NCI-H446 treated with DMSO at 0.1 percent for 48 hours (cell line): ENCODE measurements around the gene FBXO44.

ENCODE experiments used
- DNase-seq: peaks from one replicate; lab custom pipeline; 2025; lab: John Stamatoyannopoulos, UW

FBXO44 gene

GRCh38 chr1:11639372-11639771 is 15.3 kb upstream of the FBXO44 start:
- DNase-seq: no peak

- no peak for DNase-seq
These were observed 14.6 kb upstream of the FBXO44 start for GRCh38 chr1:11640101-11640500.

- DNase-seq: no peak
These were observed 13.7 kb upstream of the FBXO44 start for GRCh38 chr1:11640944-11641343.

GRCh38 chr1:11641776-11642305 is 12.8 kb upstream of the FBXO44 start:
- no peak for DNase-seq

DNA sequence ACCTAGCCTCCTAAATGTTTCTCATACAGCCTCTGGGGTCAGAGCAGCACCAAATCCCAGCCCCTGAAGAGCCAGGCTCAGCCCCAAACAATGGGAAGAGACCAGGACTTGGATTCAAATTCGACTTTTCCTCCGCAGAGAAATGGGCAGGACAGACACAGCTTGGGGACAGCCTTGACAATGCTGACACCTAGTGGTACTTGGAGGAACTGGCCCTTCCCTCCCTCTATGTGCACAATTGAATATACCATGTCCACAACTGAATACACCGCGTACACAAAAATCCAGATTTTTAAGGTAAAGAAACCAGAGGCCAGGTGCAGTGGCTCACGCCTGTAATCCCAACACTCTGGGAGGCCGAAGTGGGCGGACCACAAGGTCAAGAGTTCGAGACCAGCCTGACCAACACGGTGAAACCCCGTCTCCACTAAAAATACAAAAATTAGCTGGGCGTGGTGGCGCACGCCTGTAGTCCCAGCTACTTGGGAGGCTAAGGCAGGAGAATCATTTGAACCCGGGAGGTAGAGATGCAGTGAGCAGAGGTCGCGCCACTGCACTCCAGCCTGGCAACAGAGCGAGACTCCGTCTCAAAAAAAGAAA is 12.2 kb upstream of the FBXO44 start:
- peak; percentile 7 for DNase-seq

DNA sequence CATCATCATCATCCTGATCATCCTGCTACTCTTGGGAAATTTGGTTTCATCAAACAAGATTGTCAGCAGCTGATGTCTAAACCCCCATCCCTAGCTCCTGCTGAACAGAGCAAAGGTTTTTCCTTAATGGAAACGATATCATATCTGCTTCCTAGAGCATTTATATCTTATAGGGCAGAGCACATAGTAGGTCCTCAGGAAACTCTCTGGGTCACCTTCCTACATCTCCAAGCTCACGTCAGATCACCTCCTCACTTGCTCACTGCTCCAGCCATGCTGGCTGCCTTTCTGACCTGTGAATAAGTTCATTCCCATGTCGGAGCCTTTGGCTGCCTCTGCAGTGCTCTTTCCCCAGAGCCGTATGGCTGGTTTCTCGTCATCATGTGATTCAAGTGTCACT is 10.9 kb upstream of the FBXO44 start:
- no peak for DNase-seq

GRCh38 chr1:11645270-11645669 is 9.4 kb upstream of the FBXO44 start:
- no peak for DNase-seq

- DNase-seq: peak; percentile 57
These were observed 8.9 kb upstream of the FBXO44 start for GRCh38 chr1:11645670-11646265.

DNA sequence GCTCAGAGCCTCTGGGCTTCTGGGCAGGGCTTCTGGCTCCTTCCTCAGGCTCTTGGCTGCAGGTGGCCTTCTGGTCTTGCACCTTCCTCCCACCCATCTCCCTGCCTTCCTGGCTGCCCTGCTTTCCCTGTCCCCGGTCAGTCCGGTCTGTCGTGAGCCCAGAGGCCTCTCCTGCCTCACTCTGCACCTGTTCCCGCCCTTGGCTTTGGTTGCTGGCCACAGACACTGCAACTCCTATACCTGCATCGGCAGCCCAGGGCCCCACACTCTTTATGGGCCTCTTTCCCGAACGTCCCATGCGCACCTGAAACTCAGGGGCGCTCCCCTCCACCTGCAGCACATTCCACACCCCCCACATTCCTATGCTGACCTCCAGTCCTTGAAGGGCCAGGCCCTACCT is 8.4 kb upstream of the FBXO44 start:
- no peak for DNase-seq

DNA sequence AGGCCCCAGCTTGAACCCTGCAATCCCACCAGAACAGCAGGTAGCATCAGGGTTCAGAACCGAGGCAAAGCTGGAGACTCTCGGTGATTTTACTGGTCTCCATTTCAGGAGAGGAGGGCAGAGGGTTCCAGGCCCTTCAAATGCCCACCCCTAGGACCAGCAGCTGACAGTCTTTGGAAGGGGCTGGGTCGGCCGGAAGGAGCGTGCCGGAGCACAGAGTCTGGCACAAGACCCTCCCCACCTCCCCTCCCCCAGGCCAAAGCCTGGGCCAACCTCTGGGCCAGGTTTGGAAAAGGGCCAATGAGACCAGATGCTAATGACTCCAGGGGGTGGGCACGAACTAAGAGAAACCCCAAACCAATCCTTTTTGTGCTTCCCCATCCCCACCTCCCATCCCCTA is 7.3 kb upstream of the FBXO44 start:
- DNase-seq: no peak

- DNase-seq: no peak
These were observed 6.6 kb upstream of the FBXO44 start for GRCh38 chr1:11648039-11648438.

DNA sequence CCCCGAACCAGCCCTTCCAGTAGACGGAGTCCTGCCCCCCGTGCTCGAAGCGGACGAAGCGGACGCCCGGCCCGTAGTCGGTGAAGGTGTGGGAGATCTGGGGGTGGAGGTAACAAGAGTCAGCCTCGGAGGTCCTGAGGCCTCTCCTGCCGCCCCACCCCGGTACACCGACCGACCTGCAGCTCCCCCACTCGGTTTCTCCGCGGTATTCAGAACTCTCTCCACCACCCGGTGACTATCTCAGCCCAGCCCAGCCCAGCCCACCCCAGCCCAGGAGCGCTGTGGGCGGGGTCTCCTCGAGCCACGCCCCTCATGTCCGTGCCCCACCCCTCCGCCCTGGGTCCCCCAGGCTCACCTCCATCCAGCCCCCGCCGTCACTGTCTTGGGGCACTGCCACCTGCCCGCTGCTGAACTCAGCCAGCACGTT is 5.9 kb upstream of the FBXO44 start:
- DNase-seq: no peak

DNA sequence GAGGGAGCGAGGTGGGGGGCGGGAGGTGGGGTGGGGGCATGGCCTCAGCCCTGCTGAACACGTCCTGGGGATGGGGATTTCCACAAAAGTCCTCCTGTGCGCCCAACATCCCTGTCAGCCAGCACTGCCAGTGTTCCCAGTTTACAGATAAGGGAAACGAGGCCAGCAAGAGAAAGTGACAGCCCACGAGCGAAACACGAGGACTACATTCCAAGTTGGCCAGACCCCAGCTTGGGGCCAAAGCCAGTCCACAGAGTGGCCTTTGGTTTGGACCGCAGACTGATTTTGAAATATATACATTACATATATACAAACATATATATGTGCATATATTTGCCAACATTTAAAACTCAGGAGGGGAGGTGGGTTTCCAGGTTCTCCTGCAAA is 5.4 kb upstream of the FBXO44 start:
- no peak for DNase-seq

DNA sequence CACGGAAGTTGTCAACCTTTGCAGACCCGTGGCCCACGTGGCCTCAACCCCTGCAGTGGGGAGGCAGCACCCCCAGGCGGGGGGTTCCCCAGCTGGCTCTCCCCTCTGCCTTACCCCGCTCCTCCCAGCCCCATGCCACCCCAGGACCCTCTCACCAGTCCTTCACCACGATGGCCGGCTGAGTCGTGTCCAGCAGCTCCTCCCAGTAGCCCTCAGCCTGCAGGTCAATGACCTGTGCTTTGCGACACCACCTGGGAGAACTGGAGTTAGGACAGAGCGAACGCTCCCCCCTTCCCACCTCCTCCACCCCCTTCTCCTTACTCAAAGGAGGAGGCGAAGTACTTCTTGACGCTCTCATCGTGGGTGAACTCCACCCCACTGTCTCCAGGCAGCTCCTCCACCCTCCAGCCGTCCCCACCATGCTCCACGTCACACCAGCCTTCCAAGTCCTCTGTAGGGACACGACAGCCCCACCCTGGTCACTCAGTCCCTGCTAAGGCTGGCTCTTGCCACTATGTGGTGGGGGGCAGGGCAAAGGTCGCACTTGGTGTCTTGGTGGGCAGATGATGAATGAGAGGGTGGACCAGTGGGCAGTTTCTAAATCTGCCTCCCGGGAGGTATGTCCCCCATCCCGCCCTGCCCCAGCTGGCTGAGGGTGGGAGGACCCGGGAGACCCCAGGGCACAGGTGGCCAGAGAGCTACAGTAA is 4.9 kb upstream of the FBXO44 start:
- DNase-seq: no peak

GRCh38 chr1:11650331-11650991 is 4.2 kb upstream of the FBXO44 start:
- no peak for DNase-seq

DNA sequence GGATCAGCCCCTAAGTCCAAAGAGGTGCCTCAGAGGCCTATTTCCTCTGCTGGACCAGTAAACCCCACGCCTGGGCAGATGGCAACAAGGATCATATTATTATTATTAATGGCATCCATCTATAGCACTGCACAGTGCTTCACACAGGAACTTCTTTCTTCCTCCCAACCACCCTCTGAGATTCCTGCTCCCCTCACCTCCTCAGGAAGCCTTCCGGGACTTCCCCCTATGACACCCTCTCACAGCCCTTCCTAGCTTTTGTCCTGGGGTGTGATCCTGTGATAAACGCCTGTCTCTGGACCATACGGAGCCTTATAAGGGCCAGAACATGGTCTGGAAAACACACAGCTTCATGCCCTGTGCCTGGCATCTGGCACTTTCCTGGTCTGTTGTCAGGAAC is 3.7 kb upstream of the FBXO44 start:
- DNase-seq: no peak

GRCh38 chr1:11652203-11652780 is 2.4 kb upstream of the FBXO44 start:
- no peak for DNase-seq

DNA sequence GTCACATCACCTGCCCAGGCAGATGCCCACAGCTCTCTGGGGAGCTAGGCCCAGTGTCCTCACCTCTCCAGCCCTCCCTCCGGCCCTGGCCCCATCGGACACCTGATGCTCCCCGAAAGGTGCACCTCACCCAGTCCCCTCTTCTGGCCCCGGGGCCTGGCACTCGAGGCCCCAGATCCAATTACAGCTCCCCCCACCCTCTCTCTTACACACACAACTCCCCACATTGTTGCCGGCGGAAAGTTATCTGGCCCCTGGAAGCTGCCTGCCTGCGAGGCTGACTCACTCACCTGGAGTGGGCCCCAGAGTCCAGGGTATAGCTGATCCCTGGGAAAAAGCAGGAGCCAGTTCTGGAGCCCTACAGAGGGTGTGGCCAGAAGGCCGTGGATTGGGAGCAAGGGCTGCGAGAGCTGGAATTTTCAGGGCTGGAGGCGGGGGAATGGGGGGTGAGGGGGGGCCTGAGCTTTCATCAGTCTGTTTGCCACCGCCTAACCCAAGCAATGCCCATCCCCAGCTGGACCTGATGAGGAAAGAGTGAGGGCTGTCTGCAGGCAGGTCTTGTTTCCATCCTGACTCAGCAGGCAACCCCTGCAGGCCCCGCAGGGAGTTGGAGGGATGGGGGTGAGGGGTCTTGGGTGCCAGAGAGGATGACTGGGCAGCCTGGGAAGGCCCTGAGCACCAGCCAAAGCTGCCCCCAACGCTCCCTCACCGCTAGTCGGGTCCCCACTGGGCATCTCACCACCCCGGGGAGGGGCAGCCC is 1.4 kb upstream of the FBXO44 start:
- no peak for DNase-seq

DNA sequence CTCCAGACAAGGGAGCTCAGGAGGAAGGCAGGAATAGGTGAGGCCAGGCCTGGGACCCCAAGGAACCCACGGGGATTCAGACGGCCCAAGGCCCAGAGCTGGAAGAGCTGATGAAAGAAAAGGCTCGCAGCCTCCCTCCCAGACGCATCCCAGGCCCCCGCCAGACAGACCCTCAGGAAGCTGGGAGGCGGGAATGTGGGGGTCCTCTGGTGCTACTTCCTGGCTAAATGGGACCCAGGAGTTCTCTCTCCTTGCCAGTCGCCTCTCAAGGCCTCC is 878 bp upstream of the FBXO44 start:
- no peak for DNase-seq

- DNase-seq: no peak
These were observed 497 bp downstream of the FBXO44 start for GRCh38 chr1:11654939-11655808.

DNA sequence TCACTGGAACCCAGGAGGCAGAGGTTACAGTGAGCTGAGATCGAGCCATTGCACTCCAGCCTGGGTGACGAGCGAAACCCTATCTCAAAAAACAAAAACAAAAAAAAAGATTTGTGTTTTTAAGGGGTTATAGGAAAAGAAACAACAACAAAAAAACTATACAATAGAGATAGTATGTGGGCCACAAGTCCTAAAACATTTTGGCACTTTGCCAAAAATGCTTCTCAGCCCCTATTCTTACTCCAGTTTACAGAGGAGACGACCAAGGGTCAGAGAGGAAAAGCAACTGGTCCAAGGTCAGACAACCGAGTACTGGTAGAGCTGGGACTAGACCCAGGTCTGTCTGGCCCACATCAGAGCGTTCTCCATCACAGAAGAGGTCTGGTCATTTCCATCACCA is 3.0 kb downstream of the FBXO44 start:
- DNase-seq: no peak
